ENCODE data around the gene BMPR1A. TPM values are rescaled to one million over a fixed set of nuclear protein-coding genes. Genes with fewer than 3 reads are reported as not detected.
"Not testable (repeated sequence)": the region's sequence is repeated elsewhere in the genome, so short reads cannot be mapped to it uniquely, and the experiment has no call there.

BMPR1A gene
- total RNA-seq, 1 donor from 2014 or later, result 74.2 TPM

GRCh38 chr10:86863484-86863842, 107.0 kb downstream of the BMPR1A start:
- DNase-seq (ENCODE audit: low spot score), result no peak
- peaks cover 5% of the 10 kb centered on the region for H3K36me3 Mint-ChIP-seq (ENCODE audit: low read depth)
- TF ChIP-seq CTCF (IDR thresholded peaks at IDR 0.05), result no peak
- no peaks in the 10 kb centered on the region for H3K27me3 Mint-ChIP-seq (ENCODE audit: low read depth)
- peaks cover 6% of the 10 kb centered on the region for H3K9me3 Mint-ChIP-seq (ENCODE audit: low read depth)
- no peak overlapping the region for H3K4me3 Mint-ChIP-seq (ENCODE audit: unreplicated experiment)
- H3K27ac Mint-ChIP-seq (ENCODE audit: unreplicated experiment), result peak overlapping the region; percentile 71
- H3K4me1 Mint-ChIP-seq (ENCODE audit: low read depth), result peaks cover 39% of the 10 kb centered on the region

GRCh38 chr10:86865011-86865811, 108.8 kb downstream of the BMPR1A start:
- H3K4me1 Mint-ChIP-seq (ENCODE audit: low read depth), result peaks cover 45% of the 10 kb centered on the region
- H3K27ac Mint-ChIP-seq (ENCODE audit: unreplicated experiment); H3K4me3 Mint-ChIP-seq (ENCODE audit: unreplicated experiment); H3K9me3 Mint-ChIP-seq (ENCODE audit: low read depth); H3K27me3 Mint-ChIP-seq (ENCODE audit: low read depth); H3K36me3 Mint-ChIP-seq (ENCODE audit: low read depth); DNase-seq (ENCODE audit: low spot score): not testable (repeated sequence)

GRCh38 chr10:86867149-86867548, 110.7 kb downstream of the BMPR1A start:
- no peak overlapping the region for H3K27ac Mint-ChIP-seq (ENCODE audit: unreplicated experiment)
- no peak for TF ChIP-seq CTCF (IDR thresholded peaks at IDR 0.05)

GRCh38 chr10:86868353-86868752, 111.9 kb downstream of the BMPR1A start:
- Mint-ChIP-seq H3K36me3 (ENCODE audit: low read depth) (no peaks in the 10 kb centered on the region), H3K4me1 (ENCODE audit: low read depth) (peaks cover 47% of the 10 kb centered on the region), H3K27ac (ENCODE audit: unreplicated experiment) (peak overlapping the region; percentile 95), H3K27me3 (ENCODE audit: low read depth) (no peaks in the 10 kb centered on the region), H3K9me3 (ENCODE audit: low read depth) (no peaks in the 10 kb centered on the region), H3K4me3 (ENCODE audit: unreplicated experiment) (peak overlapping the region; percentile 69)
- TF ChIP-seq CTCF (IDR thresholded peaks at IDR 0.05), result no peak
- DNase-seq (ENCODE audit: low spot score), result no peak

More at GRCh38 chr10:86867149-86867548, 110.7 kb downstream of the BMPR1A start:
- Mint-ChIP-seq H3K36me3 (ENCODE audit: low read depth) (no peaks in the 10 kb centered on the region), H3K9me3 (ENCODE audit: low read depth) (no peaks in the 10 kb centered on the region), H3K4me1 (ENCODE audit: low read depth) (peaks cover 54% of the 10 kb centered on the region), H3K27me3 (ENCODE audit: low read depth) (no peaks in the 10 kb centered on the region), H3K4me3 (ENCODE audit: unreplicated experiment) (no peak overlapping the region)
- DNase-seq (ENCODE audit: low spot score), result no peak

- Mint-ChIP-seq H3K36me3 (ENCODE audit: low read depth) (no peaks in the 10 kb centered on the region), H3K27me3 (ENCODE audit: low read depth) (no peaks in the 10 kb centered on the region), H3K4me1 (ENCODE audit: low read depth) (peaks cover 40% of the 10 kb centered on the region), H3K4me3 (ENCODE audit: unreplicated experiment) (no peak overlapping the region), H3K27ac (ENCODE audit: unreplicated experiment) (peak overlapping the region; percentile 34), H3K9me3 (ENCODE audit: low read depth) (no peaks in the 10 kb centered on the region)
- TF ChIP-seq CTCF (IDR thresholded peaks at IDR 0.05), result no peak
- DNase-seq (ENCODE audit: low spot score), result no peak
Measured at GRCh38 chr10:86870679-86871078, 114.3 kb downstream of the BMPR1A start.

All from chondrocyte (in vitro differentiated cells).